ENCODE data around the gene CHST8.

DNA sequence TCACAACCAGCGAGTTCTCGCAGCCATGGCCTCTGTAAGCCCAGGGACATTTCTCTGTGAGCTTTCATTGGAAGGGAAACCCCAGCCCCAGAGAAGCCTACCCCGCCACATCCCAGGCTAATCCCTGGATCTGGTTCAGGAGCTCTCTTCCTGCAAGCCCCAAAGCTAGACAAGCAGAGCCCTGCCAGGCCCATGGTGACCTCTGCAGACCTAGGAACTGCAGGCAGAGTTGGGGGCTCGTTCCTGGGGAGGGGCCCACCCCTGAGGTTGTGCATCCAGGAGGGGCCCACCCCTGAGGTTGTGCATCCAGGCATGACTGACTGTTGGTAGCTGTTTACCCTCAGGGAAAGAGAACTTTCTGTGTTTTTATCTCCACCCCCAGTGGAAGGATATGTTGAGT, 196.7 kb downstream of the CHST8 start:
- TF ChIP-seq GATA2 (IDR thresholded peaks at IDR 0.05; ENCODE audit: low read depth, low read length) (no peak; the same call in 1 of the 2 replicates), GATA3 (IDR thresholded peaks at IDR 0.05; ENCODE audit: low read depth, low read length) (no peak)
